Left lung (tissue), 10 donors: ENCODE results near the gene TECRL. TPM values are rescaled to one million over a fixed set of nuclear protein-coding genes. Genes with fewer than 3 reads are reported as not detected.

ENCODE experiments used
- ATAC-seq: fragments of 200-7000 bp; cut with Tn5 transposase; one replicate; pipeline ENCODE4 v1.9.1; 2020; ENCODE audit warnings: moderate library complexity
- DNase-seq, 4 donors: peaks; one replicate each; pipeline ENCODE4 v3.0.0-alpha.2; 2013 to 2020
- H3K27ac ChIP-seq, 2 donors: fragments of 200-600 bp; sonication (generic) in 1 of 2; one replicate each; pipeline versions ENCODE4 v1.5.0 to v1.8.0; 2020 to 2021
- H3K27me3 ChIP-seq, 2 donors: fragments of 200-600 bp; sonication (generic) in 1 of 2; one replicate each; pipeline versions ENCODE4 v1.5.0 to v1.8.0; 2020 to 2021
- H3K36me3 ChIP-seq, 2 donors: fragments of 200-600 bp; sonication (generic) in 1 of 2; one replicate each; pipeline versions ENCODE4 v1.5.0 to v1.8.0; 2020 to 2021
- H3K4me1 ChIP-seq, 2 donors: fragments of 200-600 bp; one replicate each; pipeline ENCODE4 v1.8.0; 2021
- H3K4me3 ChIP-seq, 2 donors: fragments of 200-600 bp; sonication (generic) in 1 of 2; one replicate each; pipeline versions ENCODE4 v1.5.0 to v1.8.0; 2020 to 2021; ENCODE audit warnings: mild to moderate bottlenecking in 1 of 2
- H3K9me3 ChIP-seq, 2 donors: fragments of 200-600 bp; sonication (generic) in 1 of 2; one replicate each; pipeline versions ENCODE4 v1.5.0 to v1.8.0; 2020 to 2021
- CTCF ChIP-seq, 2 donors: fragments of 200-600 bp; sonication (generic) in 1 of 2; IDR thresholded peaks; one replicate each; pipeline versions ENCODE4 v1.5.0 to v1.8.0; 2021; ENCODE audit warnings: antibody characterized with exemption in 2 of 2
- intact Hi-C, 2 donors: fragments of 100-400 bp; cut with DNase I; formaldehyde crosslinking; loops; one replicate each; pipeline versions ENCODE4 v1.11.2 to v1.14.2; 2022
- polyA plus RNA-seq, 6 donors: library from polyadenylated mRNA; unstranded; fragments of 120-200 nt; gene quantifications; one replicate each; pipeline ENCODE4 v1.2.1, GENCODE V29; 2013; ENCODE audit not compliant: insufficient read length in 6 of 6
- total RNA-seq, 2 donors: library from RNA; stranded (reverse); fragmentation: NEBNext Ultra II Directional; extraction: Animal tissue kit (Norgen Biotek cat#: 25700); gene quantifications; one replicate each; pipeline ENCODE4 v1.2.1, GENCODE V29; 2021
- donor health status: DM: no; HTN: yes; CAD: no.
- donor health status: DM: no; HTN: no; CAD: no.

The TECRL gene
- total and polyA plus RNA-seq, 8 donors, result 0.04 to 0.65 (median 0.23) TPM; not detected in 4

- Histone ChIP-seq H3K4me3 (no peak overlapping the region), H3K4me1 (no peaks in the 10 kb centered on the region), H3K36me3 (no peaks in the 10 kb centered on the region), H3K27me3 (no peaks in the 10 kb centered on the region), H3K9me3 (peaks cover 0 to 4% of the 10 kb centered on the region in 2 donors), H3K27ac (no peak overlapping the region)
- ATAC-seq (no peak), DNase-seq (no peak)
- intact Hi-C loops, result no loop called here
- no peak for TF ChIP-seq CTCF (IDR thresholded peaks at IDR 0.05)
Observed at GRCh38 chr4:64359489-64359888, 49.8 kb downstream of the TECRL start.

GRCh38 chr4:64353904-64354303, 55.3 kb downstream of the TECRL start:
- H3K4me3 ChIP-seq, result no peak overlapping the region
- no peaks in the 10 kb centered on the region for H3K36me3 ChIP-seq
- H3K27ac ChIP-seq, result no peak overlapping the region
- intact Hi-C loops, result no loop called here
- no peak for ATAC-seq
- H3K9me3 ChIP-seq, result no peaks in the 10 kb centered on the region
- no peaks in the 10 kb centered on the region for H3K27me3 ChIP-seq
- no peak for DNase-seq
- TF ChIP-seq CTCF (IDR thresholded peaks at IDR 0.05), result no peak
- no peaks in the 10 kb centered on the region for H3K4me1 ChIP-seq

GRCh38 chr4:64341711-64342110, 67.5 kb downstream of the TECRL start:
- DNase-seq (peak in 1 of 4 donors; percentile 8), ATAC-seq (no peak)
- intact Hi-C loops, result no loop called here
- Histone ChIP-seq H3K36me3 (no peaks in the 10 kb centered on the region), H3K27me3 (no peaks in the 10 kb centered on the region), H3K4me3 (no peak overlapping the region), H3K4me1 (no peaks in the 10 kb centered on the region), H3K27ac (no peak overlapping the region), H3K9me3 (peaks cover 0 to 3% of the 10 kb centered on the region in 2 donors)
- TF ChIP-seq CTCF (IDR thresholded peaks at IDR 0.05), result no peak

GRCh38 chr4:64340218-64341110, 68.8 kb downstream of the TECRL start:
- Histone ChIP-seq H3K36me3 (no peaks in the 10 kb centered on the region), H3K4me3 (no peak overlapping the region), H3K4me1 (no peaks in the 10 kb centered on the region), H3K9me3 (peaks cover 0 to 3% of the 10 kb centered on the region in 2 donors), H3K27ac (no peak overlapping the region), H3K27me3 (no peaks in the 10 kb centered on the region)
- no peak for ATAC-seq
- peak in 1 of 4 donors; percentile 45 for DNase-seq
- intact Hi-C loops, result no loop called here
- no peak for TF ChIP-seq CTCF (IDR thresholded peaks at IDR 0.05)

GRCh38 chr4:64334964-64335363, 74.3 kb downstream of the TECRL start:
- TF ChIP-seq CTCF (IDR thresholded peaks at IDR 0.05), result no peak
- intact Hi-C loops, result no loop called here
- H3K36me3 ChIP-seq, result no peaks in the 10 kb centered on the region

More at GRCh38 chr4:64334964-64335363, 74.3 kb downstream of the TECRL start:
- DNase-seq (peak in 1 of 4 donors; percentile 13), ATAC-seq (no peak)
- H3K9me3 ChIP-seq, result peaks cover 0 to 3% of the 10 kb centered on the region in 2 donors
- H3K4me1 ChIP-seq, result no peaks in the 10 kb centered on the region
- no peak overlapping the region for H3K4me3 ChIP-seq
- no peaks in the 10 kb centered on the region for H3K27me3 ChIP-seq
- no peak overlapping the region for H3K27ac ChIP-seq
